Fibroblast of skin of scalp (primary cell): ENCODE data around the gene MBOAT7.

ENCODE experiments used
- DNase-seq: peaks from one replicate; pipeline ENCODE4 v3.0.0-alpha.2; 2013

The MBOAT7 gene

DNA sequence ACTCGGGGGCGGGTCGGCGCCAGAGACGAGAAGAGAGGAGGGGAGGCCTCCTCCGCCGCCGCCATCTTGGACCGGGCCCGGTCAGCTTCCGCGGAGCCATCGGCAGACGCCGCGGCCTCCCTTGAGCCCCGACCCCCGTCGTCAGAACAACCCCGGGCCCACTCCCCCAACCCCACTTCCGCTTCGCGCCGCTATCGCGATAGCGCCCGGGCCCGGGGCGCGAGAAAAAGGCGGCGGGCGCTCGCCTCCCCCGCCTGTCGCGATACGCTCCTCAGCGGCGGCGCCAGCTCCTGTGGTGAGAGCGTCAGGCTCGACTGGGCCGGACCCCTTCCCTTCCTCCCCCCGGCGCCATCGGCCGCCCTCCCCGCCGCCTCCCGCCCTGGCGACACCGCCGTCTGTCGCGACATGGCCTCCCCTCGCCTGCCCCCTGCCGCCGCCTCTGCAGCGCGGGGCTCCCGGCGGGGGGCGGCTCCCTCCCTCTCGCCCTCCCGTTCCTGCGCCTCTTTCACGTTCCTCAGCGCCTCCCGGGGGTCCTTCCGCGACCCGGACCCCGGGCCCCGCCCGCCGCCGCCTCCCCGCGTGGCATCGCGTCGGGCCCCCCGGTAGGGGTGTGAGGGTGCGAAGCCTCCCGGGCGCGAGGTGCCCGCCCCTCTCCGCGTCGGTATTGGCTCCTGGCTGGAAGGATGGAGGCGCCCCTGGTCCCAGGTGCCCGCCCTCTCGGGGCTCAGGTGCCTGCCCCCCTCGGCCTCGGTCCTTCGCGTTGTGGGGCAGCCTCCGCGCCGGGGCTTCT is 51.5 kb downstream of the MBOAT7 start, which contains the start of gene CNOT3:
TSS of gene CNOT3 (plus strand) at position 64 of the 790 bp plus-strand sequence. CDS start 5,217 bp downstream, outside the sequence.
- no peak for DNase-seq

- DNase-seq, result peak; percentile 100
Measured at GRCh38 chr19:54136864-54137698, 52.3 kb downstream of the MBOAT7 start.

DNA sequence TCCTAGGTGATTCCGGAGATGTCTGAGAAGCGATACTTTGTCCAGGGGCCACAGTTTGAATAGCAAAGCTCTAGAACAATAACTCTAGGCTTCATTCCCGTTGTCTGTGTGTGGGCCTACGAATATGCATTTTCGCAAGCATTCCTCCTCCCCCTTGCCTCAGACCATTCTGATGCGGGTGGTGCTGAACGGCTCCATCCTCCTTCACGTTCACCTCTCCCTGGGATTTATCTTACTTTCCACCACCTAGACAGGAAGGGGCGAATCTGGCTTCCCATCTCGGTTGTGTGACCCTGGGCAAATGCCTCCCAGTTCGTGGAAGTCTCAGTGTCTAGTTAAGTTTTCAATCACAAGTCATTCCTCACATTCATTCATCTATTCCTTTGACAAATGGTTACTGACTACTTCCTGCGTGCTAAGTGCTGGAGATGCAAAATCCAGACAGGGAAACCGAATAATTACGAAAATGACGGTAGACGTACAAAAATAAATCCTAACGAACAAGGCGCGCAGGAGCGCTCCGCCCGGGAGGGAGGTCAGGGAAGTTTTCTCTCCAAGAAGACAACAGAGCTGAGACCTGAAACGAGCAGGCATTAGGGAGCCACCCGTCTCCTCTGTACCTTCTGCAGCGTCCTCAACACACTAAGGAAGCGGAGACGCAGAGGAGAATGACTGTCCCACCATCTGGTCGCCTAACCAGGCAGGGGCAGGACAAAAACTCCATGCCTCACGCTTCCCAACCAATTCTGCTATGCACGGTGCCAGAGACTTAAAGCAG is 53.1 kb downstream of the MBOAT7 start:
- DNase-seq, result no peak

- no peak for DNase-seq
Measured at GRCh38 chr19:54133957-54134590, 55.3 kb downstream of the MBOAT7 start.

DNA sequence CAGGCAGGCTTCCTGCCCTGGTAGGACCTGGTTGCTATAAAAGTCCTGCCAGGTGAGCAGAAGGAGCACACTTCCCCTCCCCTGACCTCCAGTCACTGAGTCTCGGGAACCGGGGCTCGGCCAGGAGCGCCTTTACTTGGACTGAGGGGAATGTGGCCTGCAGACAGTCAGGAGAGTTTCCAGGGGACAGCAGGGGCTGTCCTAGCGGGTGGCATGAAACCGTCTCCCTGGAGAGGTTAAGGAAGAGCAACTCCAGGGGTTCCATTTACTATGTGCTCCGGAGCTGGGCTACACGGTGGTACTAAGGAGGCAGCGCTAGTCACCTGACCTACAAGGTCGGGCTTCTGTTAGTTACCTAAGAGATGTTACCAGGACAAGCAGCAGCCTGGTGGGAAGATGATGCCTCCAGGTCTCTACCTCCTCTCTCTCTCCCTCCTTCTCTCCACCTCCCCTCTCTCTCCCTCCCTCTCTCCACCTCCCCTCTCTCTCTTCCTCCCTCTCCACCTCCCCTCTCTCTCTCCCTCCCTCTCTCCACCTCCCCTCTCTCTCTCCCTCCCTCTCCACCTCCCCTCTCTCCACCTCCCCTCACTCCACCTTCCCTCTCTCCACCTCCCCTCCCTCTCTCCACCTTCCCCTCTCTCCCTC is 55.9 kb downstream of the MBOAT7 start:
- DNase-seq, result peak; percentile 56

DNA sequence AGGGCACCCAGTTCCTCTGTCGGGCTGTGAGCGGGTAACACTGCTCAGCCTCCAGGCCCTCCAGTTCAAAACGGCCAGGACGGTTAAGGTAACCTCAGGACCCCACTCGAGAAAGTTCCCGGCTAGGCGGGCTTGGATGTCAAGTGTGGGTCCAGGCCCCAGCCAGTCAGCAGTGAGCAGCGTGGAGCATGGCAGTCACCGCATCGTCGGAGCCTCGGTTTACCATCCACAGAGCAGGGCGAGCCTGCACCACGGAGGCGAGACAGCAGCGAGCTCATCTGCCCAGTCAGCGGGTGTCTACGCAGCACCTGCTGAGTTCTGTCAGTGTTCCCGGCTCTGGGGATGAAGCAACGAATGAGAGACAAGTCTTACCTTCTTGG is 59.8 kb downstream of the MBOAT7 start:
- DNase-seq, result no peak

DNA sequence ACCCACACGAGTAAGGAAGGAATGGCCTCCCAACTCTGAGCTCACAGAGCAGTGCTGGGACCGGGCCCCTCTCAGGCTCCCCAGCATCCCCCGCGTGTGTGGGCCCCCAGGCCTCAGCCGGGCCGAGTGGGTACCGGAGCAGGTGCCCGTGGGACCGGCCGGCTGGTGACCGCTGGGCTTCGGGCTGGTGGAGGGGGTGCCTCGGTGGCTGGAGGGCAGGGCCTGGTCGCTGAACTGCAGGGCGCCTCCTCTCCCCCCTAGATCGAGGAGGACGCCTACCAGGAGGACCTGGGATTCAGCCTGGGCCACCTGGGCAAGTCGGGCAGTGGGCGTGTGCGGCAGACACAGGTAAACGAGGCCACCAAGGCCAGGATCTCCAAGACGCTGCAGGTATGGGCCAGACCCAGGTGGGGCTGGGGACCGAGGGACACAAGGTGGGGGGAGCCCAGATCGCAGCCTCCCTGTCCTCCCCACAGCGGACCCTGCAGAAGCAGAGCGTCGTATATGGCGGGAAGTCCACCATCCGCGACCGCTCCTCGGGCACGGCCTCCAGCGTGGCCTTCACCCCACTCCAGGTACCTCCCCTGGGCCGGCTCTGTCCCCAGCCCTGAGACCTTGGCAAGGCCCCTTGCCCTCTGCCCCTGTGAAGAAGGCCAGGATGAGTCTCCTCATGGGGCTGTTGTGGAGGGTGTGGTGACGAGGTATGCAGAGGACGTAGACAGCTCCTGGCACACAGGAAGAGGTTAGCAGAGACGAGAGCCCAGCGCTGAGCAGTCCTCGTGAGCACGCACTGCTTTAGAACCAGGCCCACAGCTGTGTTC is 60.4 kb downstream of the MBOAT7 start:
- DNase-seq, result no peak

- no peak for DNase-seq
Measured at GRCh38 chr19:54128441-54128725, 61.0 kb downstream of the MBOAT7 start.

DNA sequence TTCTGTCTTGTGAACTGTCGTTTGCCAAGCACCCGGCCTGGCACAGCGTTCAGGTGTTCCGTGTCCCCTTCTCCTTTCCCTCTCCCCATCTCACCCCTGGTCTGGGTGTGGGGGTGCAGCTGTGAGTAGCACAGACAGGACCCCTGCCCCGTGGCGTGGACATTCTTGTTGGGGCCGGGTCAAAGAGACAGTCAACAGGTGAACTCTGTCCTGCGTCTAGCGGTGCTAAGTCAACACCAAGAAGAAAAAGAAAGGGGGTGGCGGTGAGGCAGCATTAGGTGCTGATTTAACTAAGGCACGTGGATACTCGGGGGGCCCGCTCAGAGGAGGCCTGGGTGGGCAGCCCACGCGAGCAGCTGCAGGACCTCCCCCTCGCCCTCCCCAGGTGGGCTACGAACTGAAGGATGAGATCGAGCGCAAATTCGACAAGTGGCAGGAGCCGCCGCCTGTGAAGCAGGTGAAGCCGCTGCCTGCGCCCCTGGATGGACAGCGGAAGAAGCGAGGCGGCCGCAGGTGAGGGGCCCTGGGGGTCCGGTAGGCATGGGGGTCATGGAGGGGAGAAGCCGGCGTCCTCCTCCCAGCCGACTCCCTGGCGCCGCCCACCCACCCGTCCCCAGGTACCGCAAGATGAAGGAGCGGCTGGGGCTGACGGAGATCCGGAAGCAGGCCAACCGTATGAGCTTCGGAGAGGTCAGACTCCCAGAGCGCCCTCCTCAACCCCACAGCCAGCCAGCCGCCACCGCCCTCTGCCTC is 61.5 kb downstream of the MBOAT7 start:
- DNase-seq, result no peak

GRCh38 chr19:54125713-54126112 is 63.7 kb downstream of the MBOAT7 start:
- no peak for DNase-seq

DNA sequence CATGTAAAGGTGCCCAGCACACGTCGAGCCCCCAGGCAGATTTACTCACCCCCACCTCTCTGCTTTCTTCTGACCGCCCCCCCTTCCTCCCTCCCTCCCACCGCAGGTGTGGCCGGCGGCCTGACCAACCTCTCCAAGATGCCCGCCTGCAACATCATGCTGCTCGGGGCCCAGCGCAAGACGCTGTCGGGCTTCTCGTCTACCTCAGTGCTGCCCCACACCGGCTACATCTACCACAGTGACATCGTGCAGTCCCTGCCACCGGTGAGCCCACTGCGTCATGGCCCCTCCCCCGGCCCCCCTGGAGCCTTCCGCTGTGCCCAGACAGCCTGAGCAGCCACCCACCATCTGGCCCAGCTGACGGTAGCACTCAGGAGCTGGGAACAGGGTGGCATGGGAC is 65.0 kb downstream of the MBOAT7 start:
- DNase-seq, result no peak

- no peak for DNase-seq
Measured at GRCh38 chr19:54123682-54124081, 65.7 kb downstream of the MBOAT7 start.
